K562 (cell line): ENCODE results near the gene PDLIM5. TPM values are rescaled to one million over a fixed set of nuclear protein-coding genes. Genes with fewer than 3 reads are reported as not detected.

ENCODE experiments used
- EP300 ChIP-seq: IDR thresholded peaks from 2 replicates; pipeline ENCODE4 v1.6.1; 2012; ENCODE audit warnings: low read length, improper control_type of control experiment
- FOSL1 ChIP-seq: fragments of 200-800 bp; sonication (Bioruptor generic); conservative IDR thresholded peaks from 2 replicates; pipeline ENCODE4 v1.6.1; 2016; ENCODE audit warnings: missing genetic modification characterization, missing compliant biosample characterization
- FOXP1 ChIP-seq: sonication (generic); formaldehyde crosslinking; IDR thresholded peaks from 2 replicates; pipeline ENCODE4 v1.8.0; 2022; ENCODE audit warnings: mild to moderate bottlenecking, missing genetic modification reagents
- MYNN ChIP-seq, 2 experiments: sonication (generic); formaldehyde crosslinking in 1 of 2; IDR thresholded peaks; 2 replicates each; pipeline versions ENCODE4 v1.5.0 to v1.6.1; 2016 to 2020; ENCODE audit warnings: antibody characterized with exemption in 1 of 2, missing genetic modification reagents in 1 of 2
- NFATC3 ChIP-seq: fragments of 450-650 bp; IDR thresholded peaks from 2 replicates; pipeline ENCODE4 v1.6.1; 2017; ENCODE audit warnings: mild to moderate bottlenecking
- NFE2 ChIP-seq: IDR thresholded peaks from 2 replicates; pipeline ENCODE4 v1.6.1; 2014; ENCODE audit warnings: antibody characterized with exemption, low read depth
- PML ChIP-seq: IDR thresholded peaks from 2 replicates; pipeline ENCODE4 v1.6.1; 2012; ENCODE audit warnings: low read length, inconsistent platforms
- RBBP5 ChIP-seq: fragments of 200-600 bp; sonication (generic); IDR thresholded peaks from 2 replicates; pipeline ENCODE4 v1.6.1; 2012; ENCODE audit warnings: borderline replicate concordance, mild to moderate bottlenecking, low read length, control low read depth, inconsistent platforms; ENCODE audit not compliant: insufficient read depth, poor library complexity, severe bottlenecking
- SUPT5H ChIP-seq: fragments of 450-650 bp; IDR thresholded peaks from 2 replicates; pipeline ENCODE4 v1.6.1; 2016
- ZNF197 ChIP-seq: fragments of 200-800 bp; sonication (Bioruptor generic); IDR thresholded peaks from 2 replicates; pipeline ENCODE4 v1.6.1; 2016; ENCODE audit warnings: low read depth, missing genetic modification characterization, missing compliant biosample characterization
- ZNF354B ChIP-seq: fragments of 250-450 bp; sonication (Bioruptor Pico); IDR thresholded peaks from 2 replicates; pipeline ENCODE4 v1.4.0; 2020
- ZNF766 ChIP-seq: fragments of 200-800 bp; sonication (Bioruptor generic); conservative IDR thresholded peaks from 2 replicates; pipeline ENCODE4 v1.6.1; 2016; ENCODE audit warnings: missing genetic modification characterization, missing compliant biosample characterization
- polyA plus RNA-seq, 8 experiments: library from polyadenylated mRNA; depleted of rRNA in 4 of 8; stranded (reverse) in 5 of 8; unstranded in 3 of 8; fragments of >200 nt; fragmentation: Nextera tagmentation in 2 of 8; fragmentation: Illumina TruSeq in 1 of 8; extraction: Ambion mirVana in 2 of 8; extraction: Trizol in 1 of 8; gene quantifications; 2 replicates each; pipeline versions ENCODE4 v1.2.1 to v1.2.3, GENCODE V29; 2011 to 2014; ENCODE audit warnings: inconsistent platforms in 1 of 8, missing spikeins in 1 of 8
- total RNA-seq, 7 experiments: library from RNA; depleted of rRNA in 6 of 7; stranded (reverse); fragments of >200 nt in 6 of 7; fragmentation: Illumina TruSeq in 2 of 7; extraction: Trizol in 2 of 7; gene quantifications; 2 replicates each; pipeline versions ENCODE4 v1.2.1 to v1.2.3, GENCODE V29; 2011 to 2021; ENCODE audit warnings: low replicate concordance in 1 of 7
- TF ChIP-seq, protein P1 (sequence below), 2 experiments: fragments of 450-650 bp in 1 of 2; sonication (generic) in 1 of 2; formaldehyde crosslinking in 1 of 2; IDR thresholded peaks in 1 of 2; conservative IDR thresholded peaks in 1 of 2; 2 replicates each; pipeline versions ENCODE4 v1.6.1 to v1.8.1; 2016 to 2023; ENCODE audit warnings: mild to moderate bottlenecking in 2 of 2, moderate library complexity in 2 of 2, inconsistent platforms in 1 of 2, missing genetic modification reagents in 1 of 2
- TF ChIP-seq, protein P2 (sequence below): sonication (generic); formaldehyde crosslinking; IDR thresholded peaks from 2 replicates; pipeline ENCODE4 v1.8.1; 2023; ENCODE audit warnings: mild to moderate bottlenecking, missing genetic modification reagents, moderate library complexity
- TF ChIP-seq, protein P3 (sequence below): fragments of 450-650 bp; IDR thresholded peaks from 2 replicates; pipeline ENCODE4 v1.6.1; 2017; ENCODE audit warnings: antibody characterized with exemption, mild to moderate bottlenecking
- TF ChIP-seq, protein P4 (sequence below), 3 experiments: fragments of 200-800 bp in 1 of 3; fragments of 250-450 bp in 1 of 3; fragments of 450-650 bp in 1 of 3; sonication (Bioruptor Pico) in 1 of 3; sonication (Bioruptor generic) in 1 of 3; formaldehyde crosslinking in 1 of 3; IDR thresholded peaks; 2 replicates each; pipeline versions ENCODE4 v1.6.1 to v1.8.0; 2016 to 2022; ENCODE audit warnings: mild to moderate bottlenecking in 2 of 3, missing genetic modification characterization in 2 of 3, missing compliant biosample characterization in 1 of 3, moderate library complexity in 1 of 3

The PDLIM5 gene
- total and polyA plus RNA-seq, 9 of the 15 experiments (the other 6 are each of a cell fraction or from before 2014, with no cell fraction given) = 36.9 to 127 (median 62.5) TPM

DNA sequence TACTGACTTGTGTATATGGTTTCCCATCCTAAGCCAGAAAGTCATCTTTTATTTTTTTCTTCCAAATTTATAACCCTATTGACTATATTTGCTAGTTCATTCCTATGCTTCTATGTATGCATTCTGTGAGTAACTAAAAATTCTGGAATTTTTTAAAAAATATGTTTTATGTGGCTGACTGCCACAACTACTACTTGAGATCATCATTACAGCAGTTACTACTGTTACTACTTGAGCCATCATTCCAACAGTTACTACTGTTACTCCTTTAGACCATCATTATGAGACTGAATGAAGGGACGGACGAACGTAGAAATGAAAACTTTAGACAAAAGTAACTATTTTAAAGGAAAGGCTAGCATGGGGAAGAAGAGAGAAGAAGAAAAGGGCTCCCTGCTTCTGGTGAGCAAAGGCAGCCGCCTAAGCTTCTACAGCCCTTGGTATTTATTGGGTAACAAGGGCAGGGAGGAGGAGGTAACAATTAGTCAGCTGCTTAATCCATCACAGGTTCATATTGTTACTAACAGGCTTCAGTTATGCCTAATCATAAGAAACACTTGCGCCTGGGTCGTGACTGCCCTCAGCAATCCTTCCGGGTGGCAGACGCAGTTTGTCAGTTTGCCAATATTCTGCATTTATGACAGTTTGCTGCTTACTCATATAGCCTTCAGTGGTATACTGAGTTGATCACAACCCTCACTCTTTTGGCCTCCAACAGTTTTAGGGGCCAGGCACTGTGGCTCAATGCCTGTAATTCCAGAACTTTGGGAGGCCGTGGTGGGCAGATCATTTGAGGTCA, 80.4 kb downstream of the PDLIM5 start (continued):
- TF ChIP-seq, protein P1, sequence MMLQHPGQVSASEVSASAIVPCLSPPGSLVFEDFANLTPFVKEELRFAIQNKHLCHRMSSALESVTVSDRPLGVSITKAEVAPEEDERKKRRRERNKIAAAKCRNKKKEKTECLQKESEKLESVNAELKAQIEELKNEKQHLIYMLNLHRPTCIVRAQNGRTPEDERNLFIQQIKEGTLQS (IDR thresholded peaks at IDR 0.05) = 0 out of 2 replicates have a peak, but pooled peaks have one; percentile 26
- TF ChIP-seq, protein P1 (CRISPR knock-in tag; conservative IDR thresholded peaks at IDR 0.05) = no peak
- TF ChIP-seq, protein P2, sequence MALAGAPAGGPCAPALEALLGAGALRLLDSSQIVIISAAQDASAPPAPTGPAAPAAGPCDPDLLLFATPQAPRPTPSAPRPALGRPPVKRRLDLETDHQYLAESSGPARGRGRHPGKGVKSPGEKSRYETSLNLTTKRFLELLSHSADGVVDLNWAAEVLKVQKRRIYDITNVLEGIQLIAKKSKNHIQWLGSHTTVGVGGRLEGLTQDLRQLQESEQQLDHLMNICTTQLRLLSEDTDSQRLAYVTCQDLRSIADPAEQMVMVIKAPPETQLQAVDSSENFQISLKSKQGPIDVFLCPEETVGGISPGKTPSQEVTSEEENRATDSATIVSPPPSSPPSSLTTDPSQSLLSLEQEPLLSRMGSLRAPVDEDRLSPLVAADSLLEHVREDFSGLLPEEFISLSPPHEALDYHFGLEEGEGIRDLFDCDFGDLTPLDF (CRISPR knock-in tag) = no peak
- TF ChIP-seq ZNF766 (CRISPR knock-in tag) (0 out of 2 replicates have a peak, but pooled peaks have one; percentile 28), ZNF354B (CRISPR knock-in tag) (no peak), MYNN (IDR thresholded peaks at IDR 0.05) (peak; percentile 67; the same call in 1 of the 2 replicates), MYNN (CRISPR knock-in tag; IDR thresholded peaks at IDR 0.05) (no peak), FOXP1 (CRISPR knock-in tag) (no peak), EP300 (peak; percentile 69; the same call in 1 of the 2 replicates), RBBP5 (no peak), NFATC3 (no peak), NFE2 (peak; percentile 40; the same call in 1 of the 2 replicates), ZNF197 (CRISPR knock-in tag) (no peak), PML (peak; percentile 54; the same call in 1 of the 2 replicates), SUPT5H (no peak), FOSL1 (tag) (peak; percentile 37; the same call in 1 of the 2 replicates)
- TF ChIP-seq, protein P3, sequence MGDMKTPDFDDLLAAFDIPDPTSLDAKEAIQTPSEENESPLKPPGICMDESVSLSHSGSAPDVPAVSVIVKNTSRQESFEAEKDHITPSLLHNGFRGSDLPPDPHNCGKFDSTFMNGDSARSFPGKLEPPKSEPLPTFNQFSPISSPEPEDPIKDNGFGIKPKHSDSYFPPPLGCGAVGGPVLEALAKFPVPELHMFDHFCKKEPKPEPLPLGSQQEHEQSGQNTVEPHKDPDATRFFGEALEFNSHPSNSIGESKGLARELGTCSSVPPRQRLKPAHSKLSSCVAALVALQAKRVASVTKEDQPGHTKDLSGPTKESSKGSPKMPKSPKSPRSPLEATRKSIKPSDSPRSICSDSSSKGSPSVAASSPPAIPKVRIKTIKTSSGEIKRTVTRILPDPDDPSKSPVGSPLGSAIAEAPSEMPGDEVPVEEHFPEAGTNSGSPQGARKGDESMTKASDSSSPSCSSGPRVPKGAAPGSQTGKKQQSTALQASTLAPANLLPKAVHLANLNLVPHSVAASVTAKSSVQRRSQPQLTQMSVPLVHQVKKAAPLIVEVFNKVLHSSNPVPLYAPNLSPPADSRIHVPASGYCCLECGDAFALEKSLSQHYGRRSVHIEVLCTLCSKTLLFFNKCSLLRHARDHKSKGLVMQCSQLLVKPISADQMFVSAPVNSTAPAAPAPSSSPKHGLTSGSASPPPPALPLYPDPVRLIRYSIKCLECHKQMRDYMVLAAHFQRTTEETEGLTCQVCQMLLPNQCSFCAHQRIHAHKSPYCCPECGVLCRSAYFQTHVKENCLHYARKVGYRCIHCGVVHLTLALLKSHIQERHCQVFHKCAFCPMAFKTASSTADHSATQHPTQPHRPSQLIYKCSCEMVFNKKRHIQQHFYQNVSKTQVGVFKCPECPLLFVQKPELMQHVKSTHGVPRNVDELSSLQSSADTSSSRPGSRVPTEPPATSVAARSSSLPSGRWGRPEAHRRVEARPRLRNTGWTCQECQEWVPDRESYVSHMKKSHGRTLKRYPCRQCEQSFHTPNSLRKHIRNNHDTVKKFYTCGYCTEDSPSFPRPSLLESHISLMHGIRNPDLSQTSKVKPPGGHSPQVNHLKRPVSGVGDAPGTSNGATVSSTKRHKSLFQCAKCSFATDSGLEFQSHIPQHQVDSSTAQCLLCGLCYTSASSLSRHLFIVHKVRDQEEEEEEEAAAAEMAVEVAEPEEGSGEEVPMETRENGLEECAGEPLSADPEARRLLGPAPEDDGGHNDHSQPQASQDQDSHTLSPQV = peak; percentile 71; the same call in 1 of the 2 replicates
- TF ChIP-seq, protein P4, sequence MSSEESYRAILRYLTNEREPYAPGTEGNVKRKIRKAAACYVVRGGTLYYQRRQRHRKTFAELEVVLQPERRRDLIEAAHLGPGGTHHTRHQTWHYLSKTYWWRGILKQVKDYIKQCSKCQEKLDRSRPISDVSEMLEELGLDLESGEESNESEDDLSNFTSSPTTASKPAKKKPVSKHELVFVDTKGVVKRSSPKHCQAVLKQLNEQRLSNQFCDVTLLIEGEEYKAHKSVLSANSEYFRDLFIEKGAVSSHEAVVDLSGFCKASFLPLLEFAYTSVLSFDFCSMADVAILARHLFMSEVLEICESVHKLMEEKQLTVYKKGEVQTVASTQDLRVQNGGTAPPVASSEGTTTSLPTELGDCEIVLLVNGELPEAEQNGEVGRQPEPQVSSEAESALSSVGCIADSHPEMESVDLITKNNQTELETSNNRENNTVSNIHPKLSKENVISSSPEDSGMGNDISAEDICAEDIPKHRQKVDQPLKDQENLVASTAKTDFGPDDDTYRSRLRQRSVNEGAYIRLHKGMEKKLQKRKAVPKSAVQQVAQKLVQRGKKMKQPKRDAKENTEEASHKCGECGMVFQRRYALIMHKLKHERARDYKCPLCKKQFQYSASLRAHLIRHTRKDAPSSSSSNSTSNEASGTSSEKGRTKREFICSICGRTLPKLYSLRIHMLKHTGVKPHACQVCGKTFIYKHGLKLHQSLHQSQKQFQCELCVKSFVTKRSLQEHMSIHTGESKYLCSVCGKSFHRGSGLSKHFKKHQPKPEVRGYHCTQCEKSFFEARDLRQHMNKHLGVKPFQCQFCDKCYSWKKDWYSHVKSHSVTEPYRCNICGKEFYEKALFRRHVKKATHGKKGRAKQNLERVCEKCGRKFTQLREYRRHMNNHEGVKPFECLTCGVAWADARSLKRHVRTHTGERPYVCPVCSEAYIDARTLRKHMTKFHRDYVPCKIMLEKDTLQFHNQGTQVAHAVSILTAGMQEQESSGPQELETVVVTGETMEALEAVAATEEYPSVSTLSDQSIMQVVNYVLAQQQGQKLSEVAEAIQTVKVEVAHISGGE (CRISPR knock-in tag; IDR thresholded peaks at IDR 0.05) = 0 out of 6 replicates have a peak, but pooled peaks of 1 of the 3 experiments have one; percentile 4
